Suprapubic skin (tissue), 4 donors: ENCODE measurements around the gene IL36B.

Experiments
- CTCF ChIP-seq, 2 donors: fragments of 200-600 bp in 1 of 2; fragments of 450-650 bp in 1 of 2; sonication (generic) in 1 of 2; IDR thresholded peaks; one replicate each; pipeline ENCODE4 v1.5.1; 2016 to 2019; ENCODE audit warnings: antibody characterized with exemption in 2 of 2, mild to moderate bottlenecking in 1 of 2, moderate library complexity in 1 of 2
- EP300 ChIP-seq: sonication (generic); formaldehyde crosslinking; IDR thresholded peaks from one replicate; pipeline ENCODE4 v1.6.1; 2017; ENCODE audit warnings: antibody characterized with exemption
- POLR2A ChIP-seq, 2 donors: fragments of 450-650 bp; IDR thresholded peaks; one replicate each; pipeline ENCODE4 v1.6.1; 2017; ENCODE audit warnings: antibody characterized with exemption in 2 of 2, mild to moderate bottlenecking in 2 of 2, moderate library complexity in 2 of 2
- POLR2AphosphoS5 ChIP-seq, 3 donors: sonication (generic); formaldehyde crosslinking; IDR thresholded peaks; one replicate each; pipeline ENCODE4 v1.6.1; 2017; ENCODE audit warnings: antibody characterized with exemption in 3 of 3

GRCh38 chr2:113069676-113070605 lies 17.3 kb upstream of the IL36B start:
- no peak for TF ChIP-seq EP300
- TF ChIP-seq CTCF (IDR thresholded peaks at IDR 0.05), result no peak
- TF ChIP-seq POLR2A (IDR thresholded peaks at IDR 0.05), result no peak
- no peak for TF ChIP-seq POLR2AphosphoS5 (IDR thresholded peaks at IDR 0.05)
